ENCODE measurements around the gene LSAMP.

GRCh38 chr3:116140100-116140689 is 305.1 kb downstream of the LSAMP start:
- TF ChIP-seq CTCF (IDR thresholded peaks at IDR 0.05; ENCODE audit: borderline replicate concordance, extremely low read depth, low read length, poor library complexity, severe bottlenecking) (peak; percentile 69), EZH2 (IDR thresholded peaks at IDR 0.05; ENCODE audit: borderline replicate concordance, low read depth, low read length, severe bottlenecking) (no peak)

Data from DND-41 (cell line).